Heart left ventricle (tissue), 13 donors: ENCODE data around the gene SNRPA.

Experiments used
- CTCF ChIP-seq, 12 donors: fragments of 200-600 bp; sonication (generic) in 4 of 12; IDR thresholded peaks; one replicate each; pipeline versions ENCODE4 v1.5.0 to v1.8.0; 2018 to 2022; ENCODE audit warnings: antibody characterized with exemption in 12 of 12, mild to moderate bottlenecking in 5 of 12
- POLR2A ChIP-seq, 2 donors: fragments of 450-650 bp; IDR thresholded peaks; one replicate each; pipeline ENCODE4 v1.6.1; 2017; ENCODE audit warnings: antibody characterized with exemption in 2 of 2, mild to moderate bottlenecking in 2 of 2, moderate library complexity in 2 of 2
- donor health status: ischemic (EF 13 %, LVEDD 7.1; RV severe dilation, severe dysfunction).
- donor health status: DM: no; HTN: yes; CAD: no.
- donor health status: DM: no; HTN: no; CAD: no.
- donor health status: ischemic (EF 25% LVEDD 6.9; RV normal size, moderate dysfunction).
- donor health status: ischemic (EF 25% LVEDD 5.7; RV mildly dilated, moderate dysfunction).
- donor health status: ischemic (EF 35%, LVEDD 5.7; RV mildly dilated, moderate dysfunction).
- donor health status: nonischemic (EF 11% LVEDD 7.7; RV severe dilation, severe dysfunction).
- donor health status: DM: yes; HTN: yes; CAD: no.
- donor health status: PGD.
- donor health status: ischemic (EF 29% LVEDD 5.4; RV normal size, mild dysfunction).
- donor health status: nonischemic (EF 23%, LVEDD 6.1; RV moderate dilation, normal function).

- TF ChIP-seq CTCF (IDR thresholded peaks at IDR 0.05) (no peak), POLR2A (IDR thresholded peaks at IDR 0.05) (no peak)
These were observed 13.0 kb downstream of the SNRPA start for GRCh38 chr19:40763963-40764362.
